ENCODE measurements around the gene PLCL1.

The PLCL1 gene

DNA sequence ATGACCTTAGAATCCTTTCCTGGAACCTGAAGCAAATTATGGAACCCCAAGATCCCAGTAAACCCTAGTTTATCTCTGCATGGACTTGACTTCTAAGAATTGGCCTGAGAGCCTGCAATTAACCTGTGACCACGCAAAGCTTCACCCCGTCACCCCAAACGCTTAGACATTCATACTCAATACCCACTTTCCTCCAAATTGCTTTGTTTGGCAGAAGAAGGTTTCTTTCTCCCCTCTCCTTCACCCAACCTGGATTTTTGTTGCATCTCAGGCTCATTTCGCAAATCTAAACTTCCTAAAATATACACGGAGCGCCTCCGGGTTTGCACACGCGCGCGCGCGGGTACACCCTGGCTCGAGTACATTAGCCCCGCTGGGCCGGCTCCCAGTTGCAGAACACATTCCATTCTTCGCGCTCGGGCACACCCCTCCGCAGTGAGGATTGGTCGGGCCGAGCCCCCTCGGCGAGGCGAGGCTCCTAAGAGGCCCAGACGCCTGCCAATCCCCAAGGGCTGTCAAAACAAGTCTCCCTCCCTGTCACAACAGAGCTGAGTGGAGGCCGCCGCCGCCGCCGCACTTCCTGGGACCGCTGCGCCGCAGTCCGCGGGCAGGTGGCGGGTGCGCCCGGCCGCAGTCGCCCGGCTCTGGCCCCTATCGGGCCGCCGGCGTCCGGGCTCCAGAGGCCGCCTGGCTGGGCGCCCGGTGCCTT, at the start of gene PLCL1:
Gene PLCL1, plus strand, starts transcription at position 545 of the 709 bp plus-strand sequence.
- no peak for DNase-seq

DNA sequence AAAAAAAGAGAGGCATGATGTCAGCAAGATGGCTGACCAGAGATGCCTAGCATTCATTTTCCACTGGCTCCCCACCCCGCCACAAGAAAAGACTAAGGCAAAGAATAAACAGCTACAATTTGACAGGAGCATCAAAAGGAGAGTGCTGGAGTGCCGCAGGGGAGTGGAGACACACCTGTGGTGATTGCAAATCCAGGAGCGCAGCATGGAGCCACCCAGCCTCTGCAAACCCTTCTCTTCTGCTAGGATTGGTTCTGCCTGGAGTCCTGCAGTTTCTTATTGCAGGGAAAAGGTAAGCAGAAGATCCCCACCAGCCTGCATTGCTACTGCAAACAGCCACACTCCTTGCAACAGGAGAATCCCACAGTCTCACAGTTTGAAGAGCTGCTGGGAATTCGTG, 45.4 kb upstream of the PLCL1 start:
- no peak for DNase-seq

DNA sequence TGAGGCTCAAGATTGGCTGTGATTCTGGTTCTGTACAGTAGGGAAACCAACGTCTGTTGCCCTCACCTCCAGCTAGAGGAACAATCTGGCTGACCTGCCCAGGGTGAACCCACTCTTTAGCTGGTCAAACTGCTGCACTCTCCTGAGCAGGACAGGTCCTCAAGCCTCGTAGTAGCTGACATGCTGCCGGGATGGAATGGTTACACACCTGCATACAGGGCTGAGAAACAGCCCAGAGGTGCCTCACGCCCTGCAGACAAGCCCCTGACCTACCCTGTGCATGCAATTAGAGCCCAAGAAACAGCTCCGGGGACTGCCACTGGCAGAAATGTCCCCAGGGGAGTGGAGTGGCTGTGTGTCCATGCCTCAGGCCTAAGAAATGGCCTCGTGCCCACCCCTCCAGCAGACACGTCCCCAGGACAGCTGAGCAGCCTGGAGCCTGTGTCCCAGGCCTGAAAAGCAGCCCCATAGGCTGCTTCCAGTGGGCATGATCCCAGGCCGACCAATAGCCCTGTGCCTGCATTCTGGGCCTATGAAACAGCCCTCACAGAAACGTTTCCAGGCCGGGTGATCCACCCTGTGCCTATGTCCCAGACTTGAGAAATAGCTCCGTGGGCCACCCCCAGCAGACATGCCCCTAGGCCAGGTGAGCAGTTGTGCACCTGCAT, 44.6 kb upstream of the PLCL1 start:
- DNase-seq = no peak

DNA sequence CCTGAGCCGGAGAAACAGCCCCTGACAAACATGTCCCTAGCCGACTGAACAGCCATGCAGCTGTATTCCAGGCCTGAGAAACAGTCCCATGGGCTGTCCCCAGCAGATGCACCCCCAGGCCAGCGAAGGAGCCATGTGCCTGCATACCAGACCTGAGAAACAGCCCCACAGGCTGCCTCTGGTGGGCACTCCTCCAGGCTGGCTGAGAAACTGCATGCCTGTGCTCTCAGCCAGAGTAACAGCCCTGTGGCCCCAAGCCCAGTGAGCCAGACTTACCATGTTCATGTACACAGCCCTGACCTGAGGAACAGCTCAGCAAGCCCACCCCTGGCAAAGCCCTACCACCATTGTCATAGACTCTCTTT, 44.1 kb upstream of the PLCL1 start:
- DNase-seq = no peak

DNA sequence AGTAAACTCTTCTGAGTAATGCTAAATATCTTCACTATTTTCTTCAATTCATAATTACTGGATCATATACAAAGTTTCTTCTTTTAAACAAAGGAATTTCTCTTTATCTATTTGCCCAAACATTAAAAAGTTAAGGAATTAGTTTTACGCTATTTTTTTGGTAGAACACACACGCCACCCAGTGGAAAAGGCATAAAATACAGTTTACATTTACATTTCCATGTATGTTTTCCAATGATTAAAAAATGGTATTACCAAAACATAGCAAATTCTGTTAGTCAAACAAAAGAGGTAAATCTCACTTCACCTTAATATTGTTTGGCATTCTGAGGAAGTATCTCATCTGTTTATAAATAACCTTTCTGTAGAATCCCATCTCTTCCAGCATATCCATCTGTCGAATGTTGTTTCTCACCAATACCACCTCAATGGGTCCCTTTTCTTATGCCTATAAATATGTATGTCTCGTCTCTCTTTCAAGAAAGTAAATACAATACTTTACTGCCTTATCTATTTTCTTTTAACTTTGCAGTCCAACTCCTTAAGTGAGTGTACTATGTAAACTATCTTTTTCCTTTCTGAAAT, 26.5 kb upstream of the PLCL1 start:
- peak; percentile 29 for DNase-seq

DNA sequence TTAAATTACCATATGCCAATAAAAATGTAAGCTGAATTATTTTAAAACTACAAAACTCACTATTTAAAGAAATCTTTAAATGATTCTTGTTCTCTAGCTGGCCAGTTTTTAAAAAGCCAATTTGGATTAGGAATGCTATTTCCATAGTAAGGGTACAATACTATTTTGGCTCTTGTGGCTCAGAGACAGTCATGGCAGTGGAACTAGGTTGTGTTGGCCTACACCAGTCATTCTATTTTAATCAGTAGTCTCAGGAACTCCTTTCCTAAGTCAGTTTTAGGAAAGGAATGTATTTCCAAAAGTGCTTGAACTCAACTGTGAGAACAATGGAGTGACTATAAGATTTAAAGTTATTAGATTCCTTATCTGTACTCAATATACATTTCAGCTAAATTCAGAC, 25.1 kb upstream of the PLCL1 start:
- no peak for DNase-seq

DNA sequence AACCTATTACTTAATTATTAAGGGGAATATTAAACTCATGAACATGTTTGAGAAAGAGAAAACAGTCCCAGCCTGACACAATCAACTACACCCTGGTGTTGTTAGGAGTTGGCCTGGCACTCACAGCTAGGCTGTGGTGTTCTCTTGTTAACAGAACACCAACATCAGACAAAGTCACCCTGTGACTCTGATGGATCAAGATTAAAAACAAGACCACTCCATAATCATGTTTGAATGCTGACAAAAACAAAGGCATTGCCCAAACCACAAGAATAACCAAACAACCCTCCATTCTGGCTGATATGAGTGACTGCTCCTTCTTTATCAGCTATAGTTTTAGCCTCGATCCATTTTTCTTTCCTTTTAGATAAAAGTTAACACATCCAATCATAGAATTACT, 22.3 kb upstream of the PLCL1 start:
- DNase-seq = no peak

DNA sequence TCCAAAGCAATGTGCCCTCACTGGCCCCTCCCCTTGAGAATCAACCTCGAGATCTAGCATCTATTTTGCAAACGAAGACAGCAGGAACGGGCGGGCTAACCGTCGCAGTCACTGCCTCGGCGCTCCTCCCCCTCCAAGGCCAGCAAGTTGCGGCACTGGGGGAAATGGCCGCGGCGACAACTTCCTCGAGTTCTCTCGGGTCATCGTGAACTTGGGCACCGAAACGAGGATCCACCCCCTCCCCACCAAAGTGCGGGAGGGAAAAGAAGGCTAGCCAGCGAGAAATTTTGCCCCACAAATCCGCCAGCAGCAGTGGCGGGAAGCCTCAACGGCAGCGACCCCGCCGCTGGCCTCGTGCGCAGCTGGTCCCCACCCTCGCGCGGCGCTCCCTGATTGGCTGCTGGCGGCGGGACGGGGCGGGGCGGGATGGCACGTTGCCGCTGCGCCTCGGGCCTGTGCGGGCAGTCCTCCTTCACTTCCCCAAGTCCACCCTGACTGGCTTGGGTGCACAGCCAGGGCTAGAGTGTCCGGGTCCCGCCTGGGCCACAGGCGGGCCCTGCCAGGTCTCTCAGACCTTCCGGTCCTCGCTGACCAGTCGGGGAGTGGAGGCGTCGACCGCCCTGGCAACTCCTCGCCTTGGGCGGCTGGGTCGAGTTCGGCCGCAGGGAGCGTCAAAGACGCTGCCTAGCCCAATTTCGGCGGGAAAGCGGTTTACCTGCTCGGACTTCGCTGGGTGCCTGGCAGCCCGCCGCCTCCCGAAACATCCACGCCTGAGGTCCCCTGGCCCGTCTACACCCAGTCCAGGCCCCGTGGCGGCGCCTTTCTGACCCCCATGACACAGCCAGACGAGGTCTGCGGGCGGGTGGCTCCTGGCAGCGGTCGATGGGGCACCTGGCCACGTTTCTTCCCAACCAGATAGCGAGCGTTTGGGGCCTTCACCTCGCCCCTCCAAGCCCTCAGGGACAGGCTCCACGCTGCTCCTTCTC, 19.1 kb upstream of the PLCL1 start, which contains the start of gene BOLL:
Gene BOLL, minus strand, starts transcription at position 364 of the 986 bp plus-strand sequence. CDS start 3,469 bp downstream, outside the sequence.
- no peak for DNase-seq

DNA sequence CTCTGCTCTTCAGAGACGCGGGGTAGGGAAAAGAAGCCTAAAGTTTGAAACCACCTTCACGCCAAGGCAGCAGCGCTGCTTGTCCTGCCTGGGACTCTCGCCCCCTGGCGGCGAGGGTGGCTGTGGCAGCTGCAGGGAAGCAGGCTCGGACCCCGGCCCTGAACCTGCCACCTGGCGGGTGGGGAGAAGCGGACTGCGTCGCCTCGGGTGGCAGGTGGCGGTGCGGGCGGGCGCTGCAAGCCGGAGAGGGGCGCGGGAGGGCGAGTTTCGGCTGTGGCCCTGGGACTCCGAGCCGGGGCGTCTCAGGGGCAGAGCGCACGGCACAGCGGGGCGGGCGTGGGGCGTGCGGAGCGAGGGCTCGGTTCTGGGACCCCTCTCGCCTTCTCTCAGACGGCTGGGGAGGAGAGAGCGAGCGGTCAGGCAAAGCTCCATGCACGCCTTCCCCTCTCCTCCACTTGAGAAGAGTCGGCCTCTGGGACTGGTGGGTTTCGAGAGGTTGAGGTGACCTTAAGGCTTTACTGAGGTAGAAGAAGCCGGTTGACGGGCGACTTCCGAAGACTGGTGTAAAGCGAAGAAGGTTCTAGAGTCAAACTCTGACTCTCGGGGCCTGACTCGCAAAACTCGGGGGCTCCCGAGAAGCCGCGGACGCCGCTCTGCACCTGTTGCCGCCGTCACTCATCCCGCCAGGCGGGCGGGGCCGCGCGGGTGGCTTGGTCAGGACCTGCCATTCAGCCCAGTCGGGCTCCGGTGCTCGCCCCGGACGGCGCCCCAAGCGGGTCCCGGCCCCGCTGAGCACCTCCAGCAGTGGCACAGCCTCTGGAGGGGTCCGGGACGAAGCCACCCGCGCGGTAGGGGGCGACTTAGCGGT, 18.1 kb upstream of the PLCL1 start:
- no peak for DNase-seq

DNA sequence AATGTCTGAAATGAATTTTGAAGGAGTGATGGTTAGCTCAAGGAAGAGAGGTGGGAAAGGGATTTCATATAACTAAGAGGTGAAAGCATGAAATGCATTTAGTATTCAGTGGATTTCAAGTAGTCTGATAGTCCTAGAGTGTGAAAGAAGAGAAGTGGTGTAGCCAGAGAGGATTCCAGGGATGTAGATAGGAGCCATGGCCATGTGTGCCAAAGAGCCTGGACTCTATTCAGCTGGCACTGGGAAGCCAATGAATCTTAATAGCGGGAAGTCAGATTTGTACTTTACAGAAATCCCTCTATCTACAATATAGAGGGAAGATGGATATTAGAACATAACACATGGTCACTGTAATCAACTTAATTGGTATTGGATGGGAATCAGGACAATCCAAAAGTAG, 10.9 kb upstream of the PLCL1 start:
- DNase-seq = no peak

DNA sequence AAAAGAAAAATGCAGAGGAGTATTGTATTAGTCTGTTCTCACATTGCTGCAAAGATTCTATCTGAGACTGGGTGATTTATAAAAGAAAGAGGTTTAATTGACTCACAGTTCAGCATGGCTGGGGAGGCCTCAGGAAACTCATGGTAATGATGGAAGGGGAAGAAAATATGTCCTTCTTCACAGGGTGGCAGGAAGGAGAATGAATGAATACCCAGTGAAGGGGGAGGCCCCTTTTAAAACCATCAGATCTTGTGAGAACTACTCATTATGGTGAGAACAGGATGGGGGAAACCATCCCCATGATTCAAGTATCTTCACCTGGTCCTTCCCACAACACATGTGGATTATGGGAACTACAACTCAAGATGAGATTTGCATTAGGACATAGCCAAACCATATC, 9.1 kb upstream of the PLCL1 start:
- no peak for DNase-seq

DNA sequence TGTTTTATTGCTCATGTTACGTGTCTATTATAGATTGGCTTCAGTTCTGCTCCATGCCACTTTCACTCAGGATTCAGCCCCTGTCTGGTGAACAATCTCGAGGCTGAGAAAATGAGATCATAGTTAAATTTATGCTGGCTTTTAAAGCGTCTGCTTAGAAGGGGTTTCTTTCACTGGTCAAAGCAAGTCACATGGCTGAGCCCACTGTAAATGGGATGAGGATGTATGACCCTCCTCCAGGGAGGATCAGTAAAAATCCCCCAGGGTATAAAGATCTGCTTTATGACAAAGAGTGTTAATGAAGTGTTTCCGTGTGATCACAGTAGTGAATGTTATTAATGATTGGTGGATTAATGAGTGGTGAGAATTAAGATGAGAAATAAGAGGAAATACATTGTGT, 6.2 kb upstream of the PLCL1 start:
- DNase-seq = no peak

DNA sequence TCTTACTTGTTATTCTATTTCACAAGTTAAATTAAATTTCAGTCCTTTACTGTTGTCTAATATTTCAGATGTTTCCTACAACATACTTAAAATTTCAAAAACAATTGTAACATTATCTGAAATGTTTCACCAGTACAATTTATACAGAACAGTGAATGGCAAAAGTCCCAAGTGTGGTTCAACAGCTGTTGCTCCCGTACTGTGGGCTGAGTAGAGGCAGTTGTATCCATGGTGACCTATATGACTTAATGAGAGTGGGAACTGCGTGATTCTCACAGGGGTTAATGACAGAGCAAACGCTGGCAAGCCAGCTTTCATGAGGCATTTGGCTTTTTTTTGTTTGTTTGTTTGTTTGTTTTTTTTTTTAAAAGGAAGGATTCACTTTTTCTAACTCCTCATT, 5.3 kb upstream of the PLCL1 start:
- DNase-seq = no peak

DNA sequence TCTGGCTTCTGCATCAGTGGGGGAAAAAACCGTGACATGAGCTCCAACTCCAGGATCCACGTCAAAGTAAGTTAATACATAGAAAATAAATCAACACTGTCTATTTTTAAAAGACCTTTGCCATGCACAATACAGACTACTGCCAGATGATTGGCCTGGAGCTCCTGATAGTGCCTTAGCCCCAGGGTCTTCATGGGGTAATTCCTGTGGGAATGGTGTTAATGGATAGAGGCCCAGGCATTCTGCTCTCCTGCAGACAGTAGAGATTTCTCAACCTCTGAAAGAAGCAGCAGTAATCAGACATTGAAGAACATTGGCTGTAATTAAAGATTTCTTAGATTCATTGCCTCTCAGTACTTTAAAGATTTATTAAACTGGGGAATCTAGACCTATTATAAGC, 4.3 kb upstream of the PLCL1 start:
- DNase-seq = no peak

DNA sequence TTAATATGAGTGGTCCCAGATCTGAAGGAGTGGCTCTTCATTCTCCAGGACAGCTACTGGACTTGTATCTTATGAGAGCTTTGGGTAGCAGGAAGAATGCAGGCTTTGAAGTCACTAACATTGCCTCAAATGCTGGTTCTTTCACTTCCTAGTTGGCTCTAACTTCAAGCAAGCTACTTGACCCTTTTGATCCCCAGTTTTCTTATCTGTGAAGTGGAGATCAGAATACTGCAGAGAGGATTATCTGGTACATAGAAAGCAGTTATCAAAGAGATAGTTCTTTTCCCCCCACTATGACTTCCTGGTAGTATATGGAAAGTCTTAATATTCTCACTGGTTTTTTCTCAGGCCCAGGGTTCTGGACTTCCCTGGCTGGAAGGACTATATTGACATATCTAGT, 3.4 kb upstream of the PLCL1 start:
- no peak for DNase-seq

DNA sequence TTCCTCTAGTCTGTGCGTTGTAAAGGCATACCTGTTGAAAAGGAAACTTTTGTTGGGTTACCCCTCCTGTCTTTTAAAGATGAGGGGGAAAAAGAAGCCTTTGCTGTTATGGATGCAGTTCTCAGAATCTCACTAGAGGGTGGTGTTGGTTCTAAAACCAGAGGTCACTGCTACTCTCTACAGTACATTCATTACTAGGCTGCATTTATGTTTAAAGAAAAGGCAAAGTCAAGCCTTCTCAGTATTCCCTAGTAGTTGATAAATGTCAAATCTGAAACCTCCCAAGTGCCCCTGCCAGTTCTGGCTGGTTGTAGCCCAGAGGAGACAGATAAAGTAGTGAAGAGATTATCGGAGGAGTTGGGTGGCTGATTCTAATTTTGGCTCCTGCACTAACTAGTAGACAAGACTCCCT, 1.4 kb upstream of the PLCL1 start:
- no peak for DNase-seq

DNA sequence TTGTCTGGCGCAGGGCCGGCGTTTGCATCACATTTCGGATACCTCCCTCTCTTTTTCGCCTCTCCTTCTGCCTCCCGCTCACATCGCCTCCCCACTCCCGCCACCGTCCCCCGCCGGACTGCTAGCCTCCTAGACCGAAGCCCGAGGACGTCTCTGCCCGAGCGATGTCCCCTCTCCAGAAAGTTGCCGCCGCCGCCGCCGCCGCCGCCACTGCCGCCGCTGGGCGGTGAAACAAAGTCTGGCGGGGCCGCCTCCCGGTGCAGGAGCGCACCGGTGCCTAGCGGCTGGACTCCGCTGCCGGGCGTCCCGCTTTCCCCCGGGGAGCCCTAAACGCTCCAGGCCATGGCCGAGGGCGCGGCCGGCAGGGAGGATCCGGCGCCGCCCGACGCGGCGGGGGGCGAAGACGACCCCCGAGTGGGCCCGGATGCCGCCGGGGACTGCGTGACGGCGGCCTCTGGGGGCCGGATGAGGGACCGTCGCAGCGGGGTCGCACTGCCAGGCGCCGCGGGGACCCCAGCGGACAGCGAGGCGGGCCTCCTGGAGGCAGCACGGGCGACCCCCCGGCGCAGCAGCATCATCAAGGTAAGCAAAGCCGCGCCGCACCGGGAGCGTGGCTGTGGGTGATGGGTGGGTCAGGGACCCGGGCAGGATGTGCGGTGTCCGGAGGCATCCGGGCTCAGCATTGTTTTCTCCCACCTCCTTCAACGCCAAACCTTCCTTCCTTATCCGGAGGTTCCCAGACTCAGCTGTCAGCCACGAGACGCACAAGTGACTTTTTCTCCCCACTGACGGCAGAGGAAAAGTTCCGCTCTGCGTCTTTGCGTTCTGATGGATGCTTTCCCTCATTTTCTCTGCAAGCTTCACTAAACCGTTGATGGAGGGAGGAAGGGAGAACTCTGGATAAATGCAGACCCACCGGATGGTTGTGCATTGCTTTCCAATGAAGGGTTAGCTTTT, 643 bp downstream of the PLCL1 start:
- no peak for DNase-seq

DNA sequence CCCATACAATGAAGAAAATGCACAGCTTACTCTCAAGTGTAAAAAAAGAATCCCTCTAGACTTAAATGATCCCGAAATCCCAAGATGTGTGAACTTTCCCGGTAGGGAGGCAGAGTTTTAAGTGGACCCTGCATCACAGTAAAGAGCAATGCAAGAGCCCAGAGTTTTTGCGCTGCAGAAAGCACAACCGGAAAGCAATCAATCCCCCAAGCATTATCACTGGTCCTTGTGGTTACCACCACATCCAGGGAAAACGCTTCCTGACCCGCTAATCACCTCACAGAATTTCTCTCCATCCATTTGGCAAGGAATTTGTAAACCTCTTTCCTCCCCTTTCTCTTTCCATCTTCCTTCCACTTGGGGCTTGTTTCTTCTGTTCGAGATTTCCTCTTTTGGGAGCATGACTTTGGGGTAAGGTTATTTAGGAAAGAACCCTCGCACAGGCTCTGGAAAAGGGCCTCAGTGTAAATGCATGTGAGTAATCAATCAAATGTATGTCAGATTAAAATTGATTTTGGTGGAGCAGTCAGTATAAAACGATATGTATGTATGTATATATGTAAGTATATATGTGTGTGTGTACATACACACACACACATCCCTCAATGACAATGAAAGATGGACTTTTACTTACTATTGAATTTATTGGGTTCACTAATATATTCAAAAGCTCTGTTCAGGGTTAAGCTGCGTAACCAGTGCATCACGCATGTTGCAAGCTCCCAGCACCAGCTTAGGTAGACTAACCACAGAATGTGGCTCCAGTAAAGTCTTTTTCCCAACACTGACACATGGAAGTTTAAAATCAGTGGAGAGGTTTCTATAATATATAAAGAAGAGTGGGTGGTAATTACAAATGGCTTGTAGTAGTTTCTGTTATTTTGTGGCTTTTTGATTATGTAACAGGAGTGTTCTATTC, 1.6 kb downstream of the PLCL1 start:
- DNase-seq = no peak

DNA sequence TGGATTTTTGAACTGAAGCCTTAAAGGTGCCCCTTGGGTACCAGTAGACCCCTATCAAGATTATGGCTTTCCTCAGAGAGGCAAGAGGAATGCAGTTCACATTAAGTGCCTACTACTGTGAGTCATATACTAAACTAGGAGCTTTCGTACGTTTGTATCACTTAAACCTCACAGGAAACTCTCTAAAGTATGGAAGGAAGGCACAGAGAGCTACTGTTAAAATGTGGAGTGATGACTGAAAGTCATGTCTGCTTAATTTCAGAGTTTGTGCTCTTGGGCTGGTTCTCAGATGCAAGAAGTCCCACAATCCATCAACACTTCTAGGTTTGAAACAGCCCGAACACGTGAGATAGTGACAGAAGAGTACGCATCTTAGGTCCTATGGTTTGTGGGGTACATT, 4.7 kb downstream of the PLCL1 start:
- no peak for DNase-seq

DNA sequence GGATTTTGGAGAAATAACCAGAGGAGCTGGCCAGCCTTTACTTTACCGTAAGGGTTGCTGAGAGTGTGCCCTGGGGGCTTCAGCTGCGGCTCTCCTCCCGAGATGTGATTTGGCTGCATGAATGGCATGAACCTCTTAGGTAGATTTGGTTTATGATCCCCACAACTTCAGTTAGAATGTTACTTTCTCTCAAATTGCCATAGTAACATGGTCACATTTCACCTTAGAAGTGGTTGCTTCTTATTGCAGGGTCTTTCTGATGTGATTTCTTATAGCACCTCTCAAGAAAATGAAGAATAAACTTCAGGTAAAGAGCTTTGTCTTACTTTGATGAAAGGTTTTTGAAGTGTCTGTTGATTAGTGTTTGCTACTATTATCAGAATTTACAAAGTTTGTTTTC, 5.6 kb downstream of the PLCL1 start:
- no peak for DNase-seq
